Stimulated activated naive CD4-positive, alpha-beta T cell (primary cell): ENCODE results near the gene EOLA1.
"Not testable (repeated sequence)": the region's sequence is repeated elsewhere in the genome, so short reads cannot be mapped to it uniquely, and the experiment has no call there.

Source experiments
- DNase-seq, 6 experiments: peaks; one replicate each; lab custom pipeline; 2025; lab: John Stamatoyannopoulos, UW

Gene EOLA1

DNA sequence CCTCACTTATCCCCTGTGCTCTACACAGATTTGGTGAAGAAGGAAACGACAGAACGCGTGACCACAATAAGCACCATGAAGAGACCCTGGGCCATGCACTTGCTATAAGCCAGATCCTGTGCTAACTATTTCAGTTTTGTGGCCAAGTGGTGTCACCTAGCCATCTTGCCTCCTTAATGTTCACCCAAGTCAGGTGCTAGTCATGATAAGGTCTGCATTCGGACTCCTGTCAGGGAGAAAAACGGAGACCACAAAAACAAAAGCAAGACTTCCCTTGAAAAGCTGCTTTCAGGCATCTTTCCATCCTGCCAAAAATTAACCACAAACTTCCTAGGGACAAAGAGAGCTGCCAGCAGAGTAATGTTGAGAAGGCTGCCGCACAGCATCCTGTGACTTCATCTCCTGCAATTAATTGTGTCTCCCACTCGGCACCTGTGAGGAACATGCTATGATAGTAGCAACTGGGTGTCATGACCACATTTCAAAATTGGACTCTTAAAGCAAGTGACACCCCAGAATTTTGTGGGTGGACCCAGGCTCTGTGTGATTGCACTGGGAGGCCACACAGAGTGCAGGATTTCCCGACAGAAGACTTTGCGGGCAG lies 26.9 kb upstream of the EOLA1 start:
- no peak for DNase-seq

DNA sequence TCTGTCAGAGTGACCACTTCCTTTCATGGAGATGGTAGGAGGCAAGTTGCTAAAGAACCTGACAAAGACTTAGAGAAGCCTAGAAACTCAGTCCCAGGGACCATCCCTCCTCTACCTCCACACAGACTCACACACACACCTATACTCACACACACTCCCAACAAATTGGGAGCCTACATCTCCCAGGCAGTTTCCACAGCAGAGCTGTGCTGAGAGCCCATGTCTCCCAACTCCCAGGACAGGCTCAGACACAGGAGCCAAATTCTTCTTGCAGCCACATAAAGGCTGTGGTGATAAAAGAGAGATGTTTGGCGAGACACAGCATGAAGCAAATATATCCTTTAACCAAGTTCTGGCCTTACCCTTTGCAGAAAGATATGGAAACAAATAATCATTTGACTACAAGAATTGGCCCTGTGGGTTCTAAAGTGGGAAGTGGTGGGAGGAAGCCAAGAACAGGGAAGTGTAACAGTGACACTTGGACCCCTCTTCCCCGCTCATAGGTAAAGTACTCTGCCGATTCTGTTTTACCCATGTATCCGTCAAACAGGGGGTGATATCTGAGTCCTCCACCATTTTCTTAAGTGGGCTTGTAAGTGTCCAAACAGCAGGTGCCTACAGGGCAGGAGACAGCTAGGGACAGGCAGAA lies 24.7 kb upstream of the EOLA1 start:
- DNase-seq = no peak

DNA sequence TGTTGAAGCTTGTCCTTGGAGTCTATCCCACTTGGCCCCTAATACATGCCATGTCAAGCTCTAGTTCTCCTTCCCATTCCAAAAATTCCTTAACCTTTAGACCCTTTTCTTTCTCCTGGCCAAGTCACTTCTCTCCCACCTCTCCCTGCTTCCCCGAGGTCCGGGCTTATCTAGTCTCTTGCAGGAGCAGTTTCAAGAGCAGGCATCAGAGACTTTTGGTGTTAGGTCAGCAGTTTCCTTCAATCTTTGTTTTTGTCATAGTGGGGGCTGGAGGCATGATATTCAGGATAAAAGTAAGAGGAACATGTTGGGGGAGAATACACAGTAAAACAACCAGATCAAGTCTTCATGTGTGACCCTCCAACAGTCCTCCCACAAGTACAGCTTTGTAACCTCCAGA lies 24.2 kb upstream of the EOLA1 start:
- no peak for DNase-seq

DNA sequence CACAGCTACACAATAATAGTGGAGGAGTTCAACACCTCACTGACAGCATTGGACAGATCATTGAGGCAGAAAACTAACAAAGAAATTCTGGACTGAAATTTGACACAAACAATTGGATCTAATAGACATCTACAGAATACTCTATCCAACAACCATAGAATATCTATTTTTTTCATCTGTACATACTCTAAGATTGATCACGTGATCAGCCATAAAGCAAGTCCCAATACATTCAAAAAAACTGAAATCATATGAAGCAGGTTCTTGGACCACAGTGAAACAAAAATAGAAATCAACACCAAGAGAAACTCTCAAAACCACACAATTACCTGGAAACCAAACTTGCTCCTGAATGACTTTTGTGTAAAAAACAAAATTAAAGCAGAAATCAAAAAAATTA lies 23.5 kb upstream of the EOLA1 start:
- DNase-seq = no peak

DNA sequence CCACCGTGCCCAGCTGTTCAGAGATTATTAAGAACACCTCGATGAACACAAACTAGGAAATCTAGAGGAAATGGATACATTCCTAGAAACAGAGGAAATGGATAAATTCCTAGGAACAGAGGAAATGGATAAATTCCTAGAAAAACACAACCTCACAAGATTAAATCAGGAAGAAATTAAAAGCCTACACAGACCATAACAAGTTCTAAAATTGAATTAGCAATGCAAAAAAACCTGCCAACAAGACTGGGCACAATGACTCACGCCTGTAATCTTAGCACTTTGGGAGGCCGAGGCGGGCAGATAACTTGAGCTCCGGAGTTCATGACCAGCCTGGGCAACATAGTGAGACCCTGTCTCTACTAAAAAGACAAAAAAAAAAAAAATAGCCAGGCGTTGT lies 22.6 kb upstream of the EOLA1 start:
- no peak for DNase-seq

DNA sequence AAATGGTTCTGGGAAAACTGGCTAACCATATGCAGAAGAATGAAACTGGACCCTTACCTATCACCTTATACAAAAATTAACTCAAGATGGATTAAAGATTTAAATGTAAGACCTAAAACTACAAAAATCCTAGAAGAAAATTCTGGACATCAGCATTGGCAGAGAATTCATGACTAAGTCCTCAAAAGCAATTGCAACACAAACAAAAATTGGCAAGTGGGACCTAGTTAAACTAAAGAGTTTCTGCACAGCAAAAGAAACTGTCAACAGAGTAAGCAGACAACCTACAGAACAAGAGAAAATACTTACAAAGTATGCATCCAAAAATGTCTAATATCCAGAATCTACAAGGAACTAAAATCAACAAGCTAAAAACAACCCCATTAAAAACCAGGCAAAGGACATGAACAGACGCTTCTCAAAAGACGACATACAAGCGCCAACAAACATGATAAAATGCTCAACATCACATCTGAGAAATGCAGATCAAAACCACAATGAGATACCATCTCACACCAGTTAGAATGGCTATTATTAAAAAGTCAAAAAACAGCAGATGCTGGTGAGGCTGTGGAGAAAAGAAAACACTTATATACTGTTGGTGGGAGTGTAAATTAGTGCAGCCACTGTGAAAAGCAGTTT lies 20.1 kb upstream of the EOLA1 start:
- DNase-seq = not testable (repeated sequence)

DNA sequence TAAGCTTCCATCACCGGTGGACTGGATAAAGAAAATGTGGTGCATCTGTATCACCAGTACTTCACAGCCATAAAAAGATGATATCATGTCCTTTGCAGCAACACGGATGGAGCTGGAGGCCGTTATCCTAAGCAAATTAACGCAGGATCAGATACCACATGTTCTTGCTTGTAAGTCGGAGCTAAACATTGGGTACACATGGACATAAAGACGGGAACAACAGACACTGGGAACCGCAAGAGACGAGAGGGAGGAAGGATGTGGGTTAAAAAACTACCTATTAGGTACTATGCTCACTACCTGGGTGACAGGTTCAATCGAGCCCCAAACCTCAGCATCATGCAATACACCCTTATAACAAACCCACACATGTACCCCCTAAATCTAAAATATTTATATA lies 19.4 kb upstream of the EOLA1 start:
- DNase-seq = peak in 4 of 6 experiments; percentile 4 to 39 (median 32)

DNA sequence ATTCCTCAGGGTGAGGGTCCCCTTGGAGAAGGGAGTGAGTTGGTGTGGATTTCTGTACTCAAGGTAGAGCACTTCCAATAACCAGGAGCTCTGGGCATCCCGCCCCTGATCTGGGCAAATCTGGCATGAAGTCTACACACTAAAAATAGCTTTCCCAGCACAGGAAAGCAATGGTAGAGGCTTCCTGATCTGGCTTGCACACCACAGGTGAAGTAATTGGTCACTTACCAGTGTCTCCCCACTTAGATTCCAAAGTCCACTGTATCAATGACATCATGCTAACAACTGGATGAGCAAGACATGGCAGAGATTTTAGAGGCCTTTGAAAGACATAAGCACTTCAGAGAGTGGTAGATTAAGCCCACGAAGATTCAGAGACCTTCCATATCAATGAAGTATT lies 17.9 kb upstream of the EOLA1 start:
- DNase-seq = no peak

DNA sequence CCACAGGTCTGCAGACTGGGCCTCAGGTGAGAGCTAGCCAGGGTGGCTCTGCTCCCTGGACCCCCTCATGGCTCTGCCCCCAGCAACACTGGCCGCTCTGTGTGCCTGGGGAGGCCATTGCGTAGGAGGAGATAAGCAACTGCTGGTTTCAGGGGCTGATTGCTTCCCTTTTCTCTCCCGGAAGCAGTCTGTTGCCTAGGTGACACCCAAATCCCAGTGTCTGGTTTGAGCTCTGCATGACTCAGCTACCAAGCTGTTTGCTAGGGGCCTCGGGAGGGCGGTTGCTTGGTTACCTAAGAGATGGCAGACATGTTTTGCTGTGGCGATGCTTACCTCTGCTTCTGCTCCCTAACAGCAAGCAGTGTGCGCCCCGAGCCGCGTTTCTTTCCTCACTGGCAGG lies 15.4 kb upstream of the EOLA1 start:
- DNase-seq = peak; percentile 40 to 70 (median 63)

DNA sequence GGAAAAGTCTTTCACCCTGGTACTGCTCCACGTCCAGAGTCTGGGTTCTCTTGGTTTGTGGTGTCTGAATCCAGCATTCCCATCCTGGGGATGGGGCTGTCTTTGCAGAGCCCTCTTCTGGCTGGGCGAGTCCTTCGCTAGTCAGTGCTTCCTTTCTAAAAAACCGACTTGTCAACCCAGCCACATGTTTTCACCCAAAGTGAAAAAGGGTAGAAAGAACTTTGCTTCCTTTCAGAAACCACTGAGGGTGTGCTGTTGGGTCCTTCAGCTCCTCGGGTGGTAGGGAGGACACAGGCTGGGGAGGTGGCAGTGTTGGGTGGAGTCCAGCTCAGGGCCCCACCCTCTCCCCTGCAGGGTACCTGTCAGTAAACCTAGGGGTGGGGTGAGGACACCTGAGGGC lies 14.9 kb upstream of the EOLA1 start:
- peak in 4 of 6 experiments; percentile 14 to 39 (median 36) for DNase-seq

DNA sequence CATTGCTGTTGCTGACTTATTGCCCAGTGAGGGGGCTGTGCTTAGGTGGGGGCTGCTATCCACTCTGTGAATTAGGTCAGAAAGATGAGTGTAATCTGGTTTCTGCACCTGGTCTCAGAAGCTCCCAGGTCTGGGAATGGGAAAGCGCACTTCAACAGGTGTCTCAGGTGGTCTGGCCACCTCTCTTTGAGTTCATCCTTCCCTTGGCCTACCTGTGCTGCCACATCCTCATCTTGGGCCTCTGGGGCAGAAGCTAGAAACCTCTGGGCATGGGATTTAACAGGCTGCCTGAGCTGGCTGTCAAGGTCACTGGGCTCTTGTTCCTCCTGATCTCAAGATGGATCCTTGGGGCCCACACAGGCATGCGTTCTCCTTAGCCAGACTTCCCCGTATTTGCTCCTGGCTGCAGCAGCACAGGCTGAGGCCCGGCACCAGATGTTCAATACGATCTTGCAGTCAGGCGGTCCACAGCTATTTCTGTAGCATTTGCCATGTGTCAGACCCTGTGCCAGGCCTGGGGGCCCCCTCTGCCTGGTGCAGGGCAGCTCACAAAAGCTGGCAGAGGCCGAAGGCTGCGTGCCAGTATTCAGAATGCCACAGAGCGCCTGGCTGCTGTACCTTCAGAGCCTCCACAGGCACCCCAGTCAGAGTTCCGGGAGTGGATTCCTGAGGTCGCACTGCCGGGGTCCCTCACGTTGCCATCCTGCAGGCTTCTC lies 14.3 kb upstream of the EOLA1 start:
- not testable (repeated sequence) for DNase-seq

DNA sequence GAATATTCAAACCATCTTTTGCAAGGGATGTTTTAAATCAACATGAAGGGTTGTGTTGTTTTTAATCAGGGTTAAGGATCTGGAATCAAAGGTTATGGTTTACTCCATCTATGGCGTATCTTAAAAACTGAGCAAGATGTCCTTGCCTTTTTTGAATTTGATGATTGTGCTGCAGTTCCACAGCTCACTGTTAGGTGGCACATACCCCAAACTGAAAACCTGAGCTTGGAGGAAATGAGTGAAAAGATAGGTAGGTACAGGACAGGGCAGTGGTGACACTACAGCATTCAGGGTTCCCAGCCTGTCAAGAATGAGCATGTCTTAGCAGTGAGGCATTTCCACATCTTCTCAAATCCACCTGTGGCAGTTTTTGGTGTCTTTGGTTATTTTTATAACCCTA lies 13.1 kb upstream of the EOLA1 start:
- DNase-seq = peak in 4 of 6 experiments; percentile 5 to 38 (median 16)

DNA sequence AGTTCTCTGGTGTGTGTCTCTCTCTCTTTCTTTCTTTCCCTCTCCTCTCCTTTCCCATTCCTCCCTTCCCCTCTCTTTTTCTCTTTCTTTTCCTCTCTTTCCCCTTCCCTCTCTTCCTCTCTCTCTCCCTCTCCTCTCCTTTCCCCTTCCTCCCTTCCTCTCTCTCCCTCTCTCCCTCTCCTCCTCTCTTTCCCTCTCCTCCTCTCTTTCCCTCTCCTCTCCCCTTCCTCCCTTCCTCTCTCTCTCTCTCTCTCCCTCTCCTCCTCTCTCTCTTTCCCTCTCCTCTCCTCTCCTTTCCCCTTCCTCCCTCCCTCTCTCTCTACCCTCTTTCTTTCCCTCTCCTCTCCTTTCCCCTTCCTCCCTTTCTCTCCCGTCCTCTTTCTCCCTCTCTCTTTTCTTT lies 12.4 kb upstream of the EOLA1 start:
- no peak for DNase-seq

DNA sequence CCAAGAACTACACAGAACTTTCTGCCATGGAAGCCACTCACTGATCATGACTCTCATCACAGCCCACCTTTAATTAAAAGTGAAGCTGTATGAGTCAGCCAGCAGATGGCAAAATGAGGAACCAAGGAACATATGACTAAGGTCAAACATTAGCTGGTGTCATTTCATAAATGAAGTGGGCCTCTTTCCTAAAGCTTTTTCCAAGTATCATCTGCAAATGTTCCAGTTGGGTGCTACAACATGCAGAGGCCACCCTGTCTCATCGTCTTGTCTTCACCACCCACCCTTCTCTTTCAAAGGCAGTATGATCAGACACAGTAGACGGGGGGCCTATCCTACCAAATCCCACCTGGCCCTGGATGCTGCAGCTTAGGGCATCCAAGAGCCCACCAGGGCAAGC lies 9.2 kb upstream of the EOLA1 start:
- DNase-seq = no peak

DNA sequence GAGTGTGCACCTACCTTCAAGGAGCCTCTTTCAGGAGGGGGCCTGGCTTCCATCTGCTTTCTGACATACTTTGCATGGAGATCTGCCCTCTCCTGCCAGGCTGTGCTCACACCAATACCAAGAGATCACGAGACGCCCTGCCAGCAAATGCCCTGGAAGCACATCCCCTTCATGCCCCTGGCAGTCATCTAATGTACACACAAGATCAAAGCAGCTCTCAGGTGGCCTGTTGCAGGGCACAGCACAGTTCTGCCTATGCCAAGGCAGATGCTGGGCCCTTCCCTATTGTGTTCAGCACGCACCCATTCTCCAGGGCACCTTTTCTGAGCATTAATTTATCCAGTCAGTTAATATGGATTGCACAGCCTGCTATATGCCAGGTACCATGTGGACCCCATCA lies 7.9 kb upstream of the EOLA1 start:
- not testable (repeated sequence) for DNase-seq

DNA sequence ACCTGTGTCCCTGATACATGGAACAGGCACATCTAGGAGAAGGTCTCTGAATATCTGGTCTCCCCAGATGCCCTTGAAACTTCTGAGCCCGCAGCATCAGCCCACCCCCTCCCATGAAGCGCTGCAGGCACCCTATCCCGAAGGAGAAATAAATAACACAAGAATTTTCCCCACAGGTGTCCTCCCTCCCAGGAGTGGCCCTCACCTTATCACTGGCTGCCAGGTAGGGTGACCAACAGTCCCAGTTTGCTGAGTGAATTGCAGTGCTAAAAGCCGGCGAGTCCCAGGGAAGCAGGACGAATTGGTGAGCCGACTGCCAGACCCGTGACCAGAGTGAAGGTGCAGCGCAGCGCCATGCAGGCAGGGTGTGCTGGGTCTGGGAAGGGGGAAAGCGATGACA lies 6.8 kb upstream of the EOLA1 start:
- DNase-seq = not testable (repeated sequence)

DNA sequence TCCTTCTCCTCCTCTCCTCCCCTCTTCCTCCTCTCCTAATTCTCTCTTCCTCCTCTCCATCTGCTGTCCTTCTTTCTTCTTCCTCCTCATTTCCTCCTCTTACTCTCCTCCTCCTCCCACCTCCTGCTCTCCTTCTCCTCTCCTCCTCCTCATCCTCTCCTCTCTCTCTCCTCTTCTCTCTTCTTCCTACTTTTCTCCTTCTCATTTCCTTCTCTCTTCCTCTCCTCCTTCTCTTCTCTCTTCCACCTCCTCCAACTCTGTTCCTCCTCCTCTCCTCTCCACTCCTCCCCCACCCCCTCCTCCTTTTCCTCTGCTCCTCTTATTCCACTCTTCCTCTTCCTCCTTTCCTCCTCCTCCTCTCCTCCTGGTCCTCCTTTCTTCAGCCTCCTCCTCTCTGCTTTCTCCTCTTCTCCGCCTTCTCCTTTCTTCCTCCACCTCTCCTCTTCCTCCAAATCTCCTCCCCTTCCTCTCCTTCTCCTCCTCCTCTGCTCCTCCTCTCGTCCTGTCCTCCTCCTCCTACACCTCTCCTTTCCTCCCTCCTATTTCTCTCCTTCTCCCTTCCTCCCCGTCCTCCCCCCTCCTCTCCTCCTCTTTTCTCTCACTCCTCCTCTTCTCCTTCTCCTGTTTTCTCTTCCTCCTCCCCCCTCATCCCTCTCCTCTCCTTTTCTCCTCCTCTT lies 5.7 kb upstream of the EOLA1 start:
- not testable (repeated sequence) for DNase-seq

DNA sequence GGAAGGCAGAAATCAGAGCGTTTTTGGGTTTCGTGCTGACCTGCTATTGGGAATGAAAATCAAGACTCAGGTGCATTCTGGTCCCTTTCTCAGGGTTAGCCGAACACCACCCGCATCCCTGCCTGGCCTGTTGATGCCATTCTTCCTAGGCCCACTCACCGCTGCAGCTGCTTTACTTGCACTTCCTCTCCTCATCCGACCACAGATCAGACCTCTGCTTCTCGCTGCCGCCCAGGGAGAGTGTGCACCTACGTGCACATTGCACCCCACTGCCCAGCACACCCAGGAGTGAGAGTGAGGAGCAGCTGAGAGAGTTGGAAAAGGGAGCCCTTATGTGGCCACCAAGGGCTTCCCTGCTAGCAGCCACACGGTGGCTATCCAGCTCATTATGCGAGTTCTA lies 3.3 kb upstream of the EOLA1 start:
- not testable (repeated sequence) for DNase-seq

DNA sequence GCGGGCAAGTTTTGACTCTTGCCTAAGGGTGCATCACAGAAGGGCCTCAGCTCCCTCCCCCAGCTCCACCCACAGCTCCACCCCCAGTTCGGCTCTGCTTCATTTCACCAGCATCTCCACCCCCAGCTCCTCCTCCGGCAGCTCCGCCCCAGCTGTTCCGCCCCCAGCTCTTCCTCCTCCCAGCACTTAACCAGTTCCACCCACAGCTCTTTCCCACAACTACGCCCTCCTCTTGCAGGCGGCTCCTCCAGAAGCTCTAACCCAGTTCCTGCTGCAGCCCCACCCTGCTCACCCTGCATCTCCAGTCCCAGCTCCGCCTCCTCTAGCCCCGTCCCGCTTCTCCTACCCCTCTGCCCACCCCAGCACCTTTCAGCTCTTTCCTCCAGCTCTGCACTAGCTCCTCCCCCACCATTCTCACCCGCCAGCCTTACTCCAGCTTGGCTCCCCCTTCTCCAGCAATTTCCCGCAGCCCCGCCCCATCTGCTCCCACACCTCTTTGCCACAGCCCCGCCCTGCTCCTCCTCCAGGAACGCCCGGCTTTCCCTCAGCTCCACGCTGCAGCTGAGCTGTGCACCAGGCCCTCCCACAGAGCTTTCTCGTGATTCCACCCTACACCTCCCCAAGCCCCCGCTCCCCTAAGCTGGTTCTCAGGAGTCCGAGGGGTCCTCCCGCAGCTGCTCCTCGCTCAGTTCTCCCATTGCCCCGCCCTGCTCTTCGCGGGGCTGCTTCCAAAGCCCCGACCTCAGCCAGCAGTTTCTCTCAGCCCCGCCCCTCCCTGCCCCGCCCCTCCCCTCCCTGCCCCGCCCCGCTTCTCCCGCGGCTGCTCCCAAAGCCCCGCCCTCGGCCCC lies 1.3 kb upstream of the EOLA1 start:
- DNase-seq = peak; percentile 77 to 90 (median 84)

DNA sequence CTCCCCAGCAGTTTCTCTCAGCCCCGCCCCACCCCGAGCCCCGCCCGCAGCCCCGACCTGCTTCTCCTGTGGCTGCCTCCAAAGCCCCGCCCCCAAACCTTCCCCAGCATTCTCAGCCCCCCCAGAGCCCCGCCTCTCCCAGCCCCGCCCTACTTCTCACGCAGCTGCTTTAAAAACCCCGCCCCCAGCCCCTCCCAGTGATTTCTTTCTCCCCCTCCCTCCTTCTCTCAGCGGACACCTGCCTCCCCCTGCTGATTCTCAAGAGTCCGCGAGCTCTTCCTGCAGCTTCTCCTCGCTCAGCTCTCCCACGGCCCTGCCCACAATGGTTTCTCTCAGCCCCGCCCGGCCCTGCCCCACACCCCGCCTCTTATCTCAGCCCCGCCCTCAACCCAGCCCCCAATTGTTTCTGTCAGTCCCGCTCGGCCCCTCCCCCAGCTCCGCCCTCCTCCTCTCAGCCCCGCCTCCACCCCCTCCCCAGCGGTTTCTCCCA lies 636 bp upstream of the EOLA1 start:
- peak; percentile 92 to 96 (median 94) for DNase-seq

DNA sequence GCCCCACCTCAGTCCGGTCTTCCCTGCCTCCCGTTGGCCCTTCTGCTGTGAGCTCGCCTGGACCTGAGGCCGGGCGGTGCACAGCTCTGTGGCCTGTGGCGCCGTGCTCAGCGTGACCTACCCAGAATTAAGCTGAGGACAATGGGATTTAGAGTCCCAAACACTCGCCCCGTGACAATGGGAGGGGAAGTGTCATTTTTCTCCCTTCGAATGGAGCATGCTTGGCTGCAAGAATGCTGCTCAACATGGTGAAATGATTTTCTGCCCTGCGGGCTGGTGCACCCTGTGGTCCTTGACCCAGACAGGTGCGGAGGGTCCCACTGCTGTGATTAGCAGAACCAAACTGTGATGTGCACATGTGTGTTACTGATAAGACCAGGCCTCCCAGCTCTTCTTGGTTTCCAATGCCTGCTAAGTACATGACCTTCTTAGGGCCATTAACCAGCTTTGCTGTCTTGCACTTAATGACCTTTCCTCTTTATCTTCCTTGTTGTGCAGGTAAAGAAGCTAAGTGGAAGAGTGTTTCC lies 772 bp downstream of the EOLA1 start:
- no peak for DNase-seq
